Heart right ventricle (tissue), 16 donors: ENCODE measurements around the gene FBXW10. TPM values are rescaled to one million over a fixed set of nuclear protein-coding genes. Genes with fewer than 3 reads are reported as not detected.
"Not testable (repeated sequence)": the region's sequence is repeated elsewhere in the genome, so short reads cannot be mapped to it uniquely, and the experiment has no call there.

ENCODE experiments used
- ATAC-seq, 8 donors: fragments of 200-7000 bp; cut with Tn5 transposase; one replicate each; pipeline ENCODE4 v1.9.1; 2020; ENCODE audit warnings: mild to moderate bottlenecking in 8 of 8, moderate library complexity in 8 of 8, moderate number of reproducible peaks in 1 of 8
- DNase-seq, 2 donors: peaks; one replicate each; pipeline ENCODE4 v3.0.0-alpha.2; 2020
- H3K27ac ChIP-seq, 10 donors: fragments of 200-600 bp; sonication (generic) in 2 of 10; one replicate each; pipeline versions ENCODE4 v1.5.0 to v1.8.0; 2020 to 2022; ENCODE audit warnings: mild to moderate bottlenecking in 3 of 10
- H3K27me3 ChIP-seq, 7 donors: fragments of 200-600 bp; one replicate each; pipeline ENCODE4 v1.8.0; 2021 to 2022; ENCODE audit warnings: mild to moderate bottlenecking in 2 of 7
- H3K36me3 ChIP-seq, 9 donors: fragments of 200-600 bp; sonication (generic) in 1 of 9; one replicate each; pipeline versions ENCODE4 v1.5.0 to v1.8.0; 2020 to 2022; ENCODE audit warnings: mild to moderate bottlenecking in 2 of 9
- H3K4me1 ChIP-seq, 9 donors: fragments of 200-600 bp; sonication (generic) in 1 of 9; one replicate each; pipeline versions ENCODE4 v1.5.0 to v1.8.0; 2020 to 2022; ENCODE audit warnings: mild to moderate bottlenecking in 4 of 9
- H3K4me3 ChIP-seq, 10 donors: fragments of 200-600 bp; sonication (generic) in 2 of 10; one replicate each; pipeline versions ENCODE4 v1.5.0 to v1.8.0; 2020 to 2022; ENCODE audit warnings: mild to moderate bottlenecking in 7 of 10, moderate library complexity in 2 of 10
- H3K9me3 ChIP-seq, 11 donors: fragments of 200-600 bp in 10 of 11; sonication (generic) in 2 of 11; one replicate each; pipeline versions ENCODE4 v1.5.0 to v1.8.0; 2013 to 2022; ENCODE audit warnings: mild to moderate bottlenecking in 2 of 11, control low read depth in 1 of 11, moderate library complexity in 1 of 11
- WGBS, 2 donors: extraction: QIAGEN DNeasy Blood & Tissue Kit; methylation state at CpG; one replicate each; pipeline ENCODE4 v1.1.7; 2013; ENCODE audit warnings: inconsistent platforms in 1 of 2; 5-methylcytosine and 5-hydroxymethylcytosine counted together
- intact Hi-C, 10 donors: fragments of 100-400 bp; cut with DNase I; formaldehyde crosslinking; loops; one replicate each; pipeline versions ENCODE4 v1.11.1 to v1.14.2; 2022
- long read RNA-seq, 3 donors: library from polyadenylated mRNA; unstranded; transcript quantifications; one replicate each; pipeline ENCODE4 v2.0.0, GENCODE V29; 2020 to 2021
- polyA plus RNA-seq, 2 donors: library from polyadenylated mRNA; stranded (reverse); fragments of 200-250 nt; gene quantifications; one replicate each; pipeline ENCODE4 v1.2.3, GENCODE V29; 2013
- total RNA-seq, 10 donors: library from RNA; stranded (reverse); fragmentation: NEBNext Ultra II Directional in 3 of 10; extraction: Animal tissue kit (Norgen Biotek cat#: 25700) in 3 of 10; gene quantifications; one replicate each; pipeline versions ENCODE4 v1.2.1 to v1.2.4, GENCODE V29; 2021 to 2023
- TF ChIP-seq, protein P1 (sequence below), 9 donors: fragments of 200-600 bp; sonication (generic) in 2 of 9; IDR thresholded peaks; one replicate each; pipeline versions ENCODE4 v1.5.0 to v1.8.0; 2021 to 2022; ENCODE audit warnings: antibody characterized with exemption in 9 of 9, mild to moderate bottlenecking in 5 of 9, moderate library complexity in 1 of 9
- donor health status: Arrhythmogenic right ventricular cardiomyopathy.
- donor health status: ischemic (EF 13 %, LVEDD 7.1; RV severe dilation, severe dysfunction).
- donor health status: healthy with polysubstance abuse.
- donor health status: DM: no; HTN: yes; CAD: no.
- donor health status: DM: no; HTN: no; CAD: no.
- donor health status: ischemic (EF 25% LVEDD 6.9; RV normal size, moderate dysfunction).
- donor health status: ischemic (EF 25% LVEDD 5.7; RV mildly dilated, moderate dysfunction).
- donor health status: healthy.
- donor health status: DM: yes; HTN: yes; CAD: no.
- donor health status: Ischemic cardiomyopathy.
- donor health status: ischemic (EF 35%, LVEDD 5.7; RV mildly dilated, moderate dysfunction).
- donor health status: nonischemic (EF 11% LVEDD 7.7; RV severe dilation, severe dysfunction).
- donor health status: DM: yes; HTN: yes; CAD: no.
- donor health status: PGD.
- donor health status: ischemic (EF 29% LVEDD 5.4; RV normal size, mild dysfunction).
- donor health status: nonischemic (EF 23%, LVEDD 6.1; RV moderate dilation, normal function).

Gene FBXW10, protein sequence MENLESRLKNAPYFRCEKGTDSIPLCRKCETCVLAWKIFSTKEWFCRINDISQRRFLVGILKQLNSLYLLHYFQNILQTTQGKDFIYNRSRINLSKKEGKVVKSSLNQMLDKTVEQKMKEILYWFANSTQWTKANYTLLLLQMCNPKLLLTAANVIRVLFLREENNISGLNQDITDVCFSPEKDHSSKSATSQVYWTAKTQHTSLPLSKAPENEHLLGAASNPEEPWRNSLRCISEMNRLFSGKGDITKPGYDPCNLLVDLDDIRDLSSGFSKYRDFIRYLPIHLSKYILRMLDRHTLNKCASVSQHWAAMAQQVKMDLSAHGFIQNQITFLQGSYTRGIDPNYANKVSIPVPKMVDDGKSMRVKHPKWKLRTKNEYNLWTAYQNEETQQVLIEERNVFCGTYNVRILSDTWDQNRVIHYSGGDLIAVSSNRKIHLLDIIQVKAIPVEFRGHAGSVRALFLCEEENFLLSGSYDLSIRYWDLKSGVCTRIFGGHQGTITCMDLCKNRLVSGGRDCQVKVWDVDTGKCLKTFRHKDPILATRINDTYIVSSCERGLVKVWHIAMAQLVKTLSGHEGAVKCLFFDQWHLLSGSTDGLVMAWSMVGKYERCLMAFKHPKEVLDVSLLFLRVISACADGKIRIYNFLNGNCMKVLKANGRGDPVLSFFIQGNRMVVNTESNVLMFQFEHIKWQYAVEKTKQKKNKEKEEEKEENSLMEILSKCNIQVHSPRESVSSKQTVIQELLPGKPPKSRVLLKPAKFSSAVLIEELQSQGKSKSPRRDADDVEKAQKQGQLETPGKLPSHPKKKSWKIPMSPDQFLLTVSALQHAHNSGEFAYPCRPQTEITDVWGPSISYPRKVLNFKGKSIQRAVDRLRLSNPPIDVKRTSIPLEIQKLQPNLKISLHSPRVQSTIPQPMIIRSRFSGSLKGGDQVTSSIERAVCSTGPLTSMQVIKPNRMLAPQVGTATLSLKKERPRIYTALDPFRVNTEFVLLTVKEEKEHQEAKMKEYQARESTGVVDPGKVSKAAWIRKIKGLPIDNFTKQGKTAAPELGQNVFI
- total RNA-seq, result under 1 TPM in 2 of 10 donors, not detected in 8; 0.10 to 0.15 TPM
- under 1 TPM; 0.03 to 0.07 TPM for polyA plus RNA-seq
- long read RNA-seq, donor 1, result 0 reads
- long read RNA-seq, donor 2, result 0 reads
- long read RNA-seq, donor 3, result 0 reads

- H3K36me3 ChIP-seq, H3K27ac ChIP-seq, H3K27me3 ChIP-seq, intact Hi-C loops, H3K4me1 ChIP-seq, DNase-seq, H3K9me3 ChIP-seq: not testable (repeated sequence)
- ATAC-seq, result peak in 4 of 8 donors; percentile 48 to 69 (median 64)
- peak within 1 kb of the TSS in 1 of 10 donors; percentile 28 for H3K4me3 ChIP-seq
- WGBS, 2 donors, result 25 to 30% methylated on average over 9 of the region's 10 CpGs
Observed at GRCh38 chr17:18743699-18744421, at the start of gene FBXW10. Gene FBXW10 (plus strand): TSS chr17:18744054. CDS start chr17:18744245, 191 bp downstream.

DNA sequence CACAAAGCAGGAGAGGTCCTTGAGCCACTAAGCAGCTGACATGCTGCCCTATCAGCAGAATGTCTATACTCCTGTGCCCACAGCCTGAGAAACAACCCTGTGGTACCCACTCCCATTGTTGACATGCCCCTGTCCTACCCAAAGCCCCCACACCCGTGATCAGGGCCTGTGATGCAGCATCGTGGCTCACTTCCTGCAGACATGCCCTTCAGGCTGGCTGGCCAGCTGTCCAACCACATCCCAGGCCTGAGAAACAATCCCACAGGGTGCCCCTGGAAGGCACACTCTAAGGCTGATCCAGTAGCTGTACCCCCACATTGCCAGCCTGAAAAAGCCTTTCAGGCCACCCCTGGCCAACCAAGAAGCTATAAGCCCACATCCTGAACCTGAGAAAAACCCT is 48.7 kb upstream of the FBXW10 start:
- DNase-seq, result not testable (repeated sequence)

DNA sequence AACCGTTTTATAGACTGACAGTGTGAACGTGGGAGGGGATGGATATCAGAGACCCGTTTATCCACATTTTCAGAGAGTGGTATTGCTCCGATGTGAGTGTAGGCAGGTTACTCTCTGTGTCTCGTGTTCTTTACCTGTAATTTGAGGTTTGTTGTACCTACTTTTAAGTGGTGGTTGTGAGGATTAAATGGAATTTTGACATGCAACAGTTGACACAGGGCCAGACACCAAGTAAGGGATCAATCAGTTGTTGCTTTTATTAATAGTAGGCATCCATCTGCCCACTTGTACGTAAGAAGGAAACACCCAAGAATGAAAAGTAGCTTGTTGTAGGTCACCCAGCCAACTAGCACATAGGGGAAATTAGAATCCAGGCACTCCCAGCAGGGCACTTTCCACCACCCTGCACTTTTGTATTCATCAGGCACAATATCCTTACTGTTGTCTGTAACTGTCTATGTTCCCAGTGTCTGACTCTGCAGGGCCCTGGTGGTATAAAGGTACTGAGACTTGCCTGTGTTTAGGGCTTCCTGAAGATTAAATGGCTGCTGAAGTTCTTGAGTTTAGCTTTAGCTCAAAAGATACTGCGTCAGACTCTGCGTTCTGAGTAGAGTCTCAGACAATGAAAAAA is 45.3 kb upstream of the FBXW10 start:
- DNase-seq, intact Hi-C loops, H3K27me3 ChIP-seq, H3K36me3 ChIP-seq, H3K9me3 ChIP-seq, ATAC-seq, H3K4me1 ChIP-seq: not testable (repeated sequence)
- WGBS, 2 donors, result 56 to 58% methylated on average over 8 of the region's 8 CpGs
- H3K4me3 ChIP-seq, result peak overlapping the region; percentile 37 to 76 (median 66)
- H3K27ac ChIP-seq, result peak overlapping the region in 3 of 10 donors; percentile 55 to 69 (median 68)

More for the DNA sequence above, 48.7 kb upstream of the FBXW10 start:
- H3K9me3 ChIP-seq, ATAC-seq, H3K4me3 ChIP-seq, intact Hi-C loops, H3K27ac ChIP-seq, H3K36me3 ChIP-seq, H3K27me3 ChIP-seq, H3K4me1 ChIP-seq: not testable (repeated sequence)
- 64% methylated on average over 2 of the region's 2 CpGs for WGBS, 2 donors

DNA sequence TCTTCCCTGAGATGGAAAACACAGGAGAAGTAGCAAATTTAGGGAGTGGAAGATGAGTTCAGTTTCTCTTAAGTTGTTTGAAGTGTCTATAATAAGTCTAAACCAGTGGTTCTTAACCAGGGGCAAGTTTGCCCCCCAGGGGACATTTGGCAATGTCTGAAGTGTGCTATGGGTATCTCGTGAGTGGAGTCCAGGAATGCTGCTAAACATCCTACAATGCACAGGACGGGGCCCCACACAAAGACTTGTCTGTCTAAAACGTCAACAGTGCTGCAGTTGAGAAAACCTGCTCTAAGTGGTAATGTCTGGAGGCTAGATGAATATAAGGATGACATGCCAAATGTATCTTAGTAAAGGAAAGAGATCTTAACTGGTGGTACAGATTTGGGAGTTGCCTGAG is 37.9 kb upstream of the FBXW10 start:
- DNase-seq, intact Hi-C loops, H3K4me1 ChIP-seq, ATAC-seq, H3K9me3 ChIP-seq, H3K4me3 ChIP-seq, H3K36me3 ChIP-seq, H3K27ac ChIP-seq, H3K27me3 ChIP-seq: not testable (repeated sequence)
- 91 to 93% methylated on average over 3 of the region's 3 CpGs for WGBS, 2 donors

GRCh38 chr17:18708215-18708614 is 35.6 kb upstream of the FBXW10 start:
- H3K36me3 ChIP-seq, intact Hi-C loops, H3K9me3 ChIP-seq, H3K27me3 ChIP-seq, ATAC-seq, H3K4me1 ChIP-seq, DNase-seq, H3K27ac ChIP-seq, H3K4me3 ChIP-seq: not testable (repeated sequence)
- 94 to 95% methylated on average over 3 of the region's 3 CpGs for WGBS, 2 donors

DNA sequence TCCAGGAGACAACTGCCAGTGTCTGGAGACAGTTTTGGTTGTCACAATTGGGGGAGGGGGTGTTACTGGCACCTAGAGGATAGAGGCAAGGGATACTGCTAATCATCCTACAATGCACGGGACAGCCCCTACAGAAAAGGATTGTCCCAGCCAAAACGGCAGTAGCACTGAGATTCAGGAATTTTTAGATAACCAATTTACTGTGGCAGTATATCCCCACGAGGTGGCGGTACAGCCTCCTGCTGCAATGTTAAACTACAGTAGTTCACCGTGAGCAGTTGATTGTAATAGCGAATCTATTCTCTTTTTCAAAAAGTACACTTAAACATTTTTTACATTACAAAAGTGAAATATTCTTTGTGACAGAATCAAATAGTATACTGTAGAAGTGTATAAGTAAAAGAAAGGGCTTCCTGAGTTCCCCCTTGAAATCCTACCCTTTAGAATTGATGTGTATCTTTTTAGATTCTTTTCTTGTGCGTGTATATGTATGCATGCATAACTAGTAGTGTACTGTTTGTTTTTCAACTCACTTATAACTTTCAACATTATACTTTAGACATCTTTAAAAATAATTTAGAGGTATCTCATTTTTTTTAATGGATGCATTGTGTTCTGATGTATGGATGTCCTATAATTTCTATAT is 31.4 kb upstream of the FBXW10 start:
- H3K27me3 ChIP-seq, H3K4me3 ChIP-seq, H3K36me3 ChIP-seq, H3K9me3 ChIP-seq, H3K27ac ChIP-seq, intact Hi-C loops, H3K4me1 ChIP-seq: not testable (repeated sequence)
- ATAC-seq (peak in 6 of 8 donors; percentile 53 to 72 (median 64)), DNase-seq (peak; percentile 44 to 63)
- 9 to 16% methylated on average over 7 of the region's 7 CpGs for WGBS, 2 donors
- TF ChIP-seq, protein P1, sequence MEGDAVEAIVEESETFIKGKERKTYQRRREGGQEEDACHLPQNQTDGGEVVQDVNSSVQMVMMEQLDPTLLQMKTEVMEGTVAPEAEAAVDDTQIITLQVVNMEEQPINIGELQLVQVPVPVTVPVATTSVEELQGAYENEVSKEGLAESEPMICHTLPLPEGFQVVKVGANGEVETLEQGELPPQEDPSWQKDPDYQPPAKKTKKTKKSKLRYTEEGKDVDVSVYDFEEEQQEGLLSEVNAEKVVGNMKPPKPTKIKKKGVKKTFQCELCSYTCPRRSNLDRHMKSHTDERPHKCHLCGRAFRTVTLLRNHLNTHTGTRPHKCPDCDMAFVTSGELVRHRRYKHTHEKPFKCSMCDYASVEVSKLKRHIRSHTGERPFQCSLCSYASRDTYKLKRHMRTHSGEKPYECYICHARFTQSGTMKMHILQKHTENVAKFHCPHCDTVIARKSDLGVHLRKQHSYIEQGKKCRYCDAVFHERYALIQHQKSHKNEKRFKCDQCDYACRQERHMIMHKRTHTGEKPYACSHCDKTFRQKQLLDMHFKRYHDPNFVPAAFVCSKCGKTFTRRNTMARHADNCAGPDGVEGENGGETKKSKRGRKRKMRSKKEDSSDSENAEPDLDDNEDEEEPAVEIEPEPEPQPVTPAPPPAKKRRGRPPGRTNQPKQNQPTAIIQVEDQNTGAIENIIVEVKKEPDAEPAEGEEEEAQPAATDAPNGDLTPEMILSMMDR (IDR thresholded peaks at IDR 0.05), result peak; percentile 43 to 70 (median 61)

DNA sequence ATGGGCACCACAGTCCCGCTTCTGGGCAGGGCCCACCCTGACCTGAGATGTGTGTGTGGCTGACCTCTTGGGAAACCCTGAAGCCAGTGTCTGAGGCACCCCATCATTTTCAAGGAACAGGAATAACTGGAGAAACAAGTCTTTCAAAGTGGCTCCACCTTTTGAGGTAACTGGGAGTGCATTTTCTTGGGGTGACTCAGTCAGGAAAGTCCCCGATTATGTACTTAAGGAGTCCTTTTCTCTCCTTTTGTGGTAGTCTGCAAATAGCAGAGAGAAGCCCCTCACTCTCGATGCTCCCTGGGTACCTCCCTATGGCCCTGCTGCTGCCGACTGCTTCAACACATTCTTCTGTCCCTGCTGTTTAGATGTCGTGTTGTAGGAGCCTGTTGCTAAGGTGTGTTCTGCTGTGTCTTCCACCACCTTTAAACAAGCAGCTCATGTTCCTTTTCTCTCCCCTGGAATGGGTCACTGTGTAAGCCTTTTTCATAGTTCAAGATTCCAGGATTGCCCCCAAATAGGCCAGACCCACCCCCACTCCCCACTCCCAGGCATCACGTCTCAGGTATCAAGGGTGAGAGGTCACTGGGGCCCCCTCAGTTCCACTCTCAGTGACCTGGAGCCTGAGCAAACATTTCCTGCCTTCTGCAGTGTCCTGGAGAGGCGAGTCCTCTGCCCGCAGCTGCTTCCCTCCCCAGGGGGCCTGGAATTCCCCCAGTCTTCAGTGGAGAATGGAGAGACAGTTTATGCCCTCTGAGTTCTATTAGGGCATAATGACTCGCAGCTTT is 25.0 kb upstream of the FBXW10 start:
- H3K27ac ChIP-seq, result not testable (repeated sequence)
- peak in 1 of 8 donors; percentile 32 for ATAC-seq
- 56 to 69% methylated on average over 8 of the region's 9 CpGs for WGBS, 2 donors

More for the DNA sequence above, 25.0 kb upstream of the FBXW10 start:
- H3K9me3 ChIP-seq, H3K36me3 ChIP-seq, intact Hi-C loops, H3K4me1 ChIP-seq, H3K4me3 ChIP-seq, H3K27me3 ChIP-seq, DNase-seq: not testable (repeated sequence)
